Measurements from ENCODE around the gene IL5RA. TPM values are rescaled to one million over a fixed set of nuclear protein-coding genes. Genes with fewer than 3 reads are reported as not detected.

IL5RA gene
- total RNA-seq, 4 donors from 2014 or later = 0.15 to 0.81 (median 0.72) TPM; not detected in 1

- TF ChIP-seq EP300 (IDR thresholded peaks at IDR 0.05) (no peak), POLR2A (IDR thresholded peaks at IDR 0.05) (no peak), POLR2AphosphoS5 (IDR thresholded peaks at IDR 0.05) (no peak)
- TF ChIP-seq, protein P1, sequence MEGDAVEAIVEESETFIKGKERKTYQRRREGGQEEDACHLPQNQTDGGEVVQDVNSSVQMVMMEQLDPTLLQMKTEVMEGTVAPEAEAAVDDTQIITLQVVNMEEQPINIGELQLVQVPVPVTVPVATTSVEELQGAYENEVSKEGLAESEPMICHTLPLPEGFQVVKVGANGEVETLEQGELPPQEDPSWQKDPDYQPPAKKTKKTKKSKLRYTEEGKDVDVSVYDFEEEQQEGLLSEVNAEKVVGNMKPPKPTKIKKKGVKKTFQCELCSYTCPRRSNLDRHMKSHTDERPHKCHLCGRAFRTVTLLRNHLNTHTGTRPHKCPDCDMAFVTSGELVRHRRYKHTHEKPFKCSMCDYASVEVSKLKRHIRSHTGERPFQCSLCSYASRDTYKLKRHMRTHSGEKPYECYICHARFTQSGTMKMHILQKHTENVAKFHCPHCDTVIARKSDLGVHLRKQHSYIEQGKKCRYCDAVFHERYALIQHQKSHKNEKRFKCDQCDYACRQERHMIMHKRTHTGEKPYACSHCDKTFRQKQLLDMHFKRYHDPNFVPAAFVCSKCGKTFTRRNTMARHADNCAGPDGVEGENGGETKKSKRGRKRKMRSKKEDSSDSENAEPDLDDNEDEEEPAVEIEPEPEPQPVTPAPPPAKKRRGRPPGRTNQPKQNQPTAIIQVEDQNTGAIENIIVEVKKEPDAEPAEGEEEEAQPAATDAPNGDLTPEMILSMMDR (IDR thresholded peaks at IDR 0.05) = no peak
- Histone ChIP-seq H3K36me3 (no peaks in the 10 kb centered on the region), H3K4me3 (no peak overlapping the region), H3K4me1 (no peaks in the 10 kb centered on the region), H3K9me3 (no peaks in the 10 kb centered on the region), H3K27ac (no peak overlapping the region), H3K27me3 (peaks cover 6% of the 10 kb centered on the region)
- no peak for ATAC-seq
- 47 to 53% methylated on average over 10 of the region's 11 CpGs for WGBS, 2 donors (ENCODE audit: low coverage in 1 of 2)
These were observed 521 bp downstream of the IL5RA start for GRCh38 chr3:3109407-3110298.

- Histone ChIP-seq H3K27me3 (peaks cover 5% of the 10 kb centered on the region), H3K4me1 (no peaks in the 10 kb centered on the region), H3K27ac (no peak overlapping the region), H3K4me3 (no peak overlapping the region), H3K9me3 (no peaks in the 10 kb centered on the region), H3K36me3 (no peaks in the 10 kb centered on the region)
- ATAC-seq = no peak
- TF ChIP-seq, protein P1 (IDR thresholded peaks at IDR 0.05) = no peak
- TF ChIP-seq POLR2A (IDR thresholded peaks at IDR 0.05) (no peak), EP300 (IDR thresholded peaks at IDR 0.05) (no peak), POLR2AphosphoS5 (IDR thresholded peaks at IDR 0.05) (no peak)
- WGBS, 2 donors (ENCODE audit: low coverage in 1 of 2) = 53 to 100% methylated on average over 1 to 3 of the region's 3 CpGs
These were observed 2.3 kb downstream of the IL5RA start for GRCh38 chr3:3107858-3108257.

DNA sequence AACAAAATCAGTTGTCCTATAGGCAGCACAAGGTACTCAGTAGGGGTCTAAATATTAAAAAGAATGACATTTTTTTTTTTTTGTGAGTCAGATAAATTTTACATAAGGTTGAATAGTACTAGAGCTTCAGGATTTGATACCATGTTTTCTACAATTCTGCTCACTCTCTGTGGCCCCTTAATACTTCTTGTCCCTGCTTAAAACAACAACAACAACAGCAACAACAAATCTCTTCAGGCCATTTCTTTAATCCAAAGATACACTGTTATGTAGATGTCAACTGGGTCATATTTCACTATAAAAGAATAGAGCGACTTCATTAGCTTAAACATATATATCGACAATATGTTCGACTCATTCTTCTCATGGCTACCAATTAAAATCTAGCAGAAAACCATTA lies 3.0 kb downstream of the IL5RA start:
- no peak for ATAC-seq
- peaks cover 5% of the 10 kb centered on the region for H3K27me3 ChIP-seq
- H3K4me3 ChIP-seq = no peak overlapping the region
- no peaks in the 10 kb centered on the region for H3K4me1 ChIP-seq
- no peaks in the 10 kb centered on the region for H3K9me3 ChIP-seq
- H3K36me3 ChIP-seq = no peaks in the 10 kb centered on the region
- TF ChIP-seq, protein P1 (IDR thresholded peaks at IDR 0.05) = no peak
- no peak for TF ChIP-seq POLR2AphosphoS5 (IDR thresholded peaks at IDR 0.05)
- no peak for TF ChIP-seq POLR2A (IDR thresholded peaks at IDR 0.05)
- no peak for TF ChIP-seq EP300 (IDR thresholded peaks at IDR 0.05)
- H3K27ac ChIP-seq = no peak overlapping the region
- WGBS, 2 donors (ENCODE audit: low coverage in 1 of 2) = 98 to 100% methylated on average over 3 of the region's 3 CpGs

GRCh38 chr3:3105815-3106214 lies 4.4 kb downstream of the IL5RA start:
- 75 to 87% methylated on average over 3 to 4 of the region's 4 CpGs for WGBS, 2 donors (ENCODE audit: low coverage in 1 of 2)

More at GRCh38 chr3:3105815-3106214, 4.4 kb downstream of the IL5RA start:
- Histone ChIP-seq H3K9me3 (no peaks in the 10 kb centered on the region), H3K4me3 (no peak overlapping the region), H3K27me3 (peaks cover 5% of the 10 kb centered on the region), H3K4me1 (no peaks in the 10 kb centered on the region), H3K27ac (no peak overlapping the region), H3K36me3 (no peaks in the 10 kb centered on the region)
- ATAC-seq = no peak
- TF ChIP-seq POLR2A (IDR thresholded peaks at IDR 0.05) = no peak
- no peak for TF ChIP-seq POLR2AphosphoS5 (IDR thresholded peaks at IDR 0.05)
- TF ChIP-seq EP300 (IDR thresholded peaks at IDR 0.05) = no peak
- TF ChIP-seq, protein P1 (IDR thresholded peaks at IDR 0.05) = no peak

Data from gastroesophageal sphincter (tissue), 4 donors.